ENCODE data around the gene SLCO4A1. TPM values are rescaled to one million over a fixed set of nuclear protein-coding genes. Genes with fewer than 3 reads are reported as not detected.

The SLCO4A1 gene
- total and polyA plus RNA-seq, 2 donors (not counting 3 experiments of a cell fraction or from before 2014, with no cell fraction given) = 1.4 to 4.1 TPM

- no peak overlapping the region for H3K27ac ChIP-seq (ENCODE audit: insufficient read depth, low read depth, low read length)
- no peak for FAIRE-seq
- no peak for DNase-seq (ENCODE audit: low read depth, low spot score)
- no peaks in the 10 kb centered on the region for H4K20me1 ChIP-seq (replicated peaks; ENCODE audit: control insufficient read depth, extremely low read depth, insufficient read depth, low read length)
- dilution Hi-C loops (cut with MboI; ENCODE audit: extremely low pct_ligation_motif_present, low sequenced_read_pairs) = no loop called here
- intact Hi-C loops (cut with micrococcal nuclease) = no loop called here
- H3K9ac ChIP-seq (replicated peaks; ENCODE audit: extremely low read depth, insufficient read depth, low read length) = no peak overlapping the region
- no peaks in the 10 kb centered on the region for H3K9me1 ChIP-seq (replicated peaks; ENCODE audit: control insufficient read depth, extremely low read depth, insufficient read depth, low read length)
- ChIA-PET CTCF (no interaction called here), POLR2A (interaction anchor here (0.5 kb wide), 1 partner anchor 212 kb away, joined by 5 read pairs; the partner anchor contains the start of gene RPS21)
- no peak overlapping the region for H3K4me2 ChIP-seq (ENCODE audit: insufficient read depth, low read length)
- H3K27me3 ChIP-seq (ENCODE audit: control insufficient read depth in 2 of 2, insufficient read depth in 2 of 2, low read length in 2 of 2) = no peaks in the 10 kb centered on the region
- H2AFZ ChIP-seq (ENCODE audit: low read depth, low read length) = no peak overlapping the region
- BruUV-seq (replicated peaks) = no TSS peak
- no peak for TF ChIP-seq MAX (IDR thresholded peaks at IDR 0.05; ENCODE audit: insufficient read depth, insufficient read length)
- no peak for TF ChIP-seq POLR2A (IDR thresholded peaks at IDR 0.05; ENCODE audit: low read depth, low read length)
- no peak for TF ChIP-seq GATA2 (IDR thresholded peaks at IDR 0.05; ENCODE audit: insufficient read depth, insufficient read length, low read depth, low read length)
- TF ChIP-seq EZH2 (IDR thresholded peaks at IDR 0.05; ENCODE audit: borderline replicate concordance, low read depth, low read length, severe bottlenecking) = no peak
- TF ChIP-seq MYC (IDR thresholded peaks at IDR 0.05; ENCODE audit: low read depth, low read length) = no peak
- TF ChIP-seq JUN (IDR thresholded peaks at IDR 0.05; ENCODE audit: borderline replicate concordance, insufficient read depth, insufficient read length, low read depth) = no peak
- TF ChIP-seq FOS (IDR thresholded peaks at IDR 0.05; ENCODE audit: borderline replicate concordance, insufficient read depth, low read length) = no peak
- no peak for TF ChIP-seq CTCF (IDR thresholded peaks at IDR 0.05; ENCODE audit: extremely low read depth in 1 of 2, insufficient read depth in 1 of 2, low read depth in 1 of 2, low read length in 2 of 2)
- TF ChIP-seq POLR2AphosphoS5 (IDR thresholded peaks at IDR 0.05; ENCODE audit: insufficient read depth, low read depth, low read length) = no peak
- H3K9me3 ChIP-seq (replicated peaks; ENCODE audit: control insufficient read depth, insufficient read depth, low read length) = no peaks in the 10 kb centered on the region
- no peaks in the 10 kb centered on the region for H3K36me3 ChIP-seq (ENCODE audit: control insufficient read depth in 2 of 2, extremely low read depth in 1 of 2, insufficient read depth in 2 of 2, low read length in 2 of 2)
- H3K79me2 ChIP-seq (ENCODE audit: control insufficient read depth, insufficient read depth, low read length) = no peaks in the 10 kb centered on the region
- peaks cover 12% of the 10 kb centered on the region for H3K4me1 ChIP-seq (ENCODE audit: control insufficient read depth, extremely low read depth, insufficient read depth, low read length)
- no peak overlapping the region for H3K4me3 ChIP-seq (replicated peaks in 1 of 3; ENCODE audit: insufficient read depth in 1 of 3, low read depth in 1 of 3, low read length in 3 of 3)
Measured at GRCh38 chr20:62598761-62599194, 43.5 kb upstream of the SLCO4A1 start.
